Upper lobe of left lung (tissue), 6 donors: ENCODE measurements around the gene FAM177A1. TPM values are rescaled to one million over a fixed set of nuclear protein-coding genes. Genes with fewer than 3 reads are reported as not detected.

Source experiments
- ATAC-seq, 2 donors: fragments of 200-7000 bp; cut with Tn5 transposase; one replicate each; pipeline ENCODE4 v1.9.1; 2022; ENCODE audit warnings: mild to moderate bottlenecking in 2 of 2, moderate library complexity in 2 of 2; ENCODE audit not compliant: low FRiP score in 2 of 2
- DNase-seq, 2 donors: peaks; one replicate each; pipeline ENCODE4 v3.0.0-alpha.2; 2019 to 2020
- H3K27ac ChIP-seq, 4 donors: fragments of 200-600 bp; sonication (generic); one replicate each; pipeline ENCODE4 v1.5.1; 2016 to 2019
- H3K27me3 ChIP-seq, 4 donors: fragments of 200-600 bp; sonication (generic); one replicate each; pipeline ENCODE4 v1.5.1; 2017 to 2019
- H3K36me3 ChIP-seq, 4 donors: fragments of 200-600 bp; sonication (generic); one replicate each; pipeline ENCODE4 v1.5.1; 2016 to 2019
- H3K4me1 ChIP-seq, 4 donors: fragments of 200-600 bp; sonication (generic); one replicate each; pipeline ENCODE4 v1.5.1; 2018 to 2019
- H3K4me3 ChIP-seq, 4 donors: fragments of 200-600 bp; sonication (generic); one replicate each; pipeline ENCODE4 v1.5.1; 2017 to 2019; ENCODE audit warnings: mild to moderate bottlenecking in 2 of 4, moderate library complexity in 1 of 4
- H3K9me3 ChIP-seq, 4 donors: fragments of 200-600 bp; sonication (generic); one replicate each; pipeline ENCODE4 v1.5.1; 2018 to 2019
- CTCF ChIP-seq, 6 experiments: fragments of 450-650 bp in 4 of 6; fragments of 200-600 bp in 2 of 6; sonication (generic) in 2 of 6; IDR thresholded peaks; one replicate each; pipeline ENCODE4 v1.5.1; 2016 to 2019; ENCODE audit warnings: antibody characterized with exemption in 6 of 6
- EP300 ChIP-seq, 4 donors: sonication (generic); formaldehyde crosslinking; IDR thresholded peaks; one replicate each; pipeline ENCODE4 v1.5.1; 2017; ENCODE audit warnings: antibody characterized with exemption in 4 of 4, control low read depth in 2 of 4
- POLR2A ChIP-seq, 4 donors: fragments of 450-650 bp; IDR thresholded peaks; one replicate each; pipeline ENCODE4 v1.5.1; 2016 to 2017; ENCODE audit warnings: antibody characterized with exemption in 4 of 4, mild to moderate bottlenecking in 2 of 4
- POLR2AphosphoS5 ChIP-seq, 2 donors: sonication (generic); formaldehyde crosslinking; IDR thresholded peaks; one replicate each; pipeline ENCODE4 v1.5.1; 2017; ENCODE audit warnings: antibody characterized with exemption in 2 of 2
- WGBS, 2 donors: methylation state at CpG; one replicate each; pipeline ENCODE4 v1.1.5; 2017 to 2018; 5-methylcytosine and 5-hydroxymethylcytosine counted together
- total RNA-seq, 6 donors: library from RNA; depleted of rRNA in 4 of 6; stranded (reverse); fragments of >200 nt in 4 of 6; gene quantifications; one replicate each; pipeline versions ENCODE4 v1.1.0 to v1.2.1, GENCODE V29; 2016 to 2021
- donor health status: DM: no; HTN: no; CAD: no; lungs with moderate emphysema.
- donor health status: DM: no; HTN: yes; CAD: no; lungs with severe emphysema.

The FAM177A1 gene
- total RNA-seq, 6 donors from 2014 or later = 88.5 to 221 (median 116) TPM

- no peaks in the 10 kb centered on the region for H3K9me3 ChIP-seq
- ATAC-seq = peak in 1 of 2 donors; percentile 90
- 16 to 21% methylated on average over 33 to 34 of the region's 34 CpGs for WGBS, 2 donors
- peaks cover 0 to 11% (median 0%) of the 10 kb centered on the region in 4 donors for H3K36me3 ChIP-seq
- peak overlapping the region; percentile 53 to 82 (median 71) for H3K4me3 ChIP-seq
- H3K27ac ChIP-seq = peak overlapping the region; percentile 93 to 97 (median 96)
- TF ChIP-seq EP300 (IDR thresholded peaks at IDR 0.05) (no peak), POLR2A (IDR thresholded peaks at IDR 0.05) (peak in 1 of 4 donors; percentile 20), CTCF (IDR thresholded peaks at IDR 0.05) (no peak)
- H3K27me3 ChIP-seq = no peaks in the 10 kb centered on the region
- no peak for DNase-seq
- peaks cover 17 to 37% (median 25%) of the 10 kb centered on the region in 4 donors for H3K4me1 ChIP-seq
Measured at GRCh38 chr14:35121026-35121886, 75.2 kb downstream of the FAM177A1 start.

GRCh38 chr14:35121887-35122695 is 76.0 kb downstream of the FAM177A1 start, which contains the start of the genes PPP2R3C and PRORP:
Gene PPP2R3C (minus strand): TSS chr14:35121990. CDS start chr14:35121959, 31 bp downstream.
Gene PRORP (plus strand): TSS chr14:35122552. CDS start chr14:35123246, 694 bp downstream.
- peaks cover 0 to 8% (median 0%) of the 10 kb centered on the region in 4 donors for H3K36me3 ChIP-seq
- H3K9me3 ChIP-seq = no peaks in the 10 kb centered on the region
- H3K27me3 ChIP-seq = no peaks in the 10 kb centered on the region
- H3K4me1 ChIP-seq = peaks cover 17 to 37% (median 25%) of the 10 kb centered on the region in 4 donors
- 0% methylated on average over 51 to 57 of the region's 57 CpGs for WGBS, 2 donors
- peak within 1 kb of the TSS; percentile 93 to 97 (median 96) for H3K27ac ChIP-seq
- peak in 2 of 4 donors; percentile 28 to 34 for TF ChIP-seq EP300 (IDR thresholded peaks at IDR 0.05)
- peak in 2 of 4 donors; percentile 65 to 84 for TF ChIP-seq POLR2A (IDR thresholded peaks at IDR 0.05)
- peak; percentile 66 to 88 for TF ChIP-seq POLR2AphosphoS5 (IDR thresholded peaks at IDR 0.05)
- TF ChIP-seq CTCF (IDR thresholded peaks at IDR 0.05) = no peak
- DNase-seq (peak; percentile 96), ATAC-seq (peak; percentile 95 to 98)
- H3K4me3 ChIP-seq = peak within 1 kb of the TSS; percentile 53 to 82 (median 71)

- TF ChIP-seq POLR2AphosphoS5 (IDR thresholded peaks at IDR 0.05) (no peak), CTCF (IDR thresholded peaks at IDR 0.05) (no peak), EP300 (IDR thresholded peaks at IDR 0.05) (no peak), POLR2A (IDR thresholded peaks at IDR 0.05) (peak in 1 of 4 donors; percentile 13)
- peaks cover 0 to 8% (median 0%) of the 10 kb centered on the region in 4 donors for H3K36me3 ChIP-seq
- 5 to 18% methylated on average over 7 to 22 of the region's 23 CpGs for WGBS, 2 donors
- DNase-seq = peak in 1 of 2 donors; percentile 30
- no peaks in the 10 kb centered on the region for H3K9me3 ChIP-seq
- peak overlapping the region; percentile 53 to 82 (median 71) for H3K4me3 ChIP-seq
- no peaks in the 10 kb centered on the region for H3K27me3 ChIP-seq
- H3K4me1 ChIP-seq = peaks cover 17 to 41% (median 23%) of the 10 kb centered on the region in 4 donors
- H3K27ac ChIP-seq = peak overlapping the region; percentile 93 to 97 (median 96)
- peak; percentile 8 to 47 for ATAC-seq
Measured at GRCh38 chr14:35122696-35123387, 76.8 kb downstream of the FAM177A1 start.

- Histone ChIP-seq H3K27me3 (no peaks in the 10 kb centered on the region), H3K4me1 (peaks cover 17 to 41% (median 23%) of the 10 kb centered on the region in 4 donors), H3K36me3 (peaks cover 0 to 8% (median 0%) of the 10 kb centered on the region in 4 donors), H3K4me3 (peak overlapping the region; percentile 53 to 82 (median 71)), H3K9me3 (no peaks in the 10 kb centered on the region), H3K27ac (peak overlapping the region; percentile 93 to 97 (median 96))
- no peak for DNase-seq
- 20 to 48% methylated on average over 3 of the region's 3 CpGs for WGBS, 2 donors
- TF ChIP-seq EP300 (IDR thresholded peaks at IDR 0.05) (no peak), CTCF (IDR thresholded peaks at IDR 0.05) (no peak), POLR2A (IDR thresholded peaks at IDR 0.05) (no peak), POLR2AphosphoS5 (IDR thresholded peaks at IDR 0.05) (no peak)
- no peak for ATAC-seq
Measured at GRCh38 chr14:35123388-35123703, 77.3 kb downstream of the FAM177A1 start.
